Effector memory CD8-positive, alpha-beta T cell (primary cell): Measurements from ENCODE around the gene CCS.
A peak's percentile ranks its signal among the peaks of the same experiment; 100 is the strongest.
"Not testable (repeated sequence)": the region's sequence is repeated elsewhere in the genome, so short reads cannot be mapped to it uniquely, and the experiment has no call there.

Experiments used
- ATAC-seq: fragments of 150-1000 bp; cut with Tn5 transposase; replicated peaks from 2 replicates; pipeline ENCODE4 v1.10.0; 2021; ENCODE audit warnings: mild to moderate bottlenecking, moderate library complexity
- DNase-seq, 3 experiments: peaks; one replicate each; pipeline ENCODE4 v3.0.0; 2021
- H3K27ac Mint-ChIP-seq, 2 donors: one replicate each; pipeline ENCODE4 v1.8.0; 2022; ENCODE audit warnings: mild to moderate bottlenecking in 2 of 2, mixed read lengths in 2 of 2, moderate library complexity in 2 of 2
- H3K27me3 Mint-ChIP-seq, 2 donors: one replicate each; pipeline ENCODE4 v1.8.0; 2022; ENCODE audit warnings: mixed read lengths in 2 of 2
- H3K36me3 Mint-ChIP-seq: one replicate; pipeline ENCODE4 v1.8.0; 2022; ENCODE audit warnings: mild to moderate bottlenecking, moderate library complexity, mixed read lengths; ENCODE audit not compliant: insufficient read depth
- H3K4me1 Mint-ChIP-seq, 2 donors: one replicate each; pipeline ENCODE4 v1.8.0; 2022; ENCODE audit warnings: low read depth in 2 of 2, mixed read lengths in 2 of 2
- H3K4me3 Mint-ChIP-seq, 2 donors: one replicate each; pipeline ENCODE4 v1.8.0; 2022; ENCODE audit warnings: mild to moderate bottlenecking in 2 of 2, mixed read lengths in 2 of 2, moderate library complexity in 2 of 2
- H3K9me3 Mint-ChIP-seq, 2 donors: one replicate each; pipeline ENCODE4 v1.8.0; 2022; ENCODE audit warnings: mixed read lengths in 2 of 2

Gene CCS

GRCh38 chr11:66566221-66566620 lies 26.8 kb upstream of the CCS start:
- peaks cover 14 to 21% of the 10 kb centered on the region in 2 donors for H3K27me3 Mint-ChIP-seq

GRCh38 chr11:66567787-66568123 lies 25.2 kb upstream of the CCS start:
- no peaks in the 10 kb centered on the region for H3K9me3 Mint-ChIP-seq
- no peak overlapping the region for H3K27ac Mint-ChIP-seq
- H3K4me1 Mint-ChIP-seq, result peaks cover 0 to 13% of the 10 kb centered on the region in 2 donors
- DNase-seq (no peak), ATAC-seq (no peak)
- H3K4me3 Mint-ChIP-seq, result peak overlapping the region; percentile 75 to 81
- H3K36me3 Mint-ChIP-seq, result no peaks in the 10 kb centered on the region
- H3K27me3 Mint-ChIP-seq, result peaks cover 14 to 21% of the 10 kb centered on the region in 2 donors

More at GRCh38 chr11:66566221-66566620, 26.8 kb upstream of the CCS start:
- H3K27ac Mint-ChIP-seq, result no peak overlapping the region
- no peak for ATAC-seq
- H3K4me1 Mint-ChIP-seq, result peaks cover 0 to 13% of the 10 kb centered on the region in 2 donors
- no peak for DNase-seq
- no peaks in the 10 kb centered on the region for H3K36me3 Mint-ChIP-seq
- H3K4me3 Mint-ChIP-seq, result peak overlapping the region in 1 of 2 donors; percentile 40
- H3K9me3 Mint-ChIP-seq, result no peaks in the 10 kb centered on the region

DNA sequence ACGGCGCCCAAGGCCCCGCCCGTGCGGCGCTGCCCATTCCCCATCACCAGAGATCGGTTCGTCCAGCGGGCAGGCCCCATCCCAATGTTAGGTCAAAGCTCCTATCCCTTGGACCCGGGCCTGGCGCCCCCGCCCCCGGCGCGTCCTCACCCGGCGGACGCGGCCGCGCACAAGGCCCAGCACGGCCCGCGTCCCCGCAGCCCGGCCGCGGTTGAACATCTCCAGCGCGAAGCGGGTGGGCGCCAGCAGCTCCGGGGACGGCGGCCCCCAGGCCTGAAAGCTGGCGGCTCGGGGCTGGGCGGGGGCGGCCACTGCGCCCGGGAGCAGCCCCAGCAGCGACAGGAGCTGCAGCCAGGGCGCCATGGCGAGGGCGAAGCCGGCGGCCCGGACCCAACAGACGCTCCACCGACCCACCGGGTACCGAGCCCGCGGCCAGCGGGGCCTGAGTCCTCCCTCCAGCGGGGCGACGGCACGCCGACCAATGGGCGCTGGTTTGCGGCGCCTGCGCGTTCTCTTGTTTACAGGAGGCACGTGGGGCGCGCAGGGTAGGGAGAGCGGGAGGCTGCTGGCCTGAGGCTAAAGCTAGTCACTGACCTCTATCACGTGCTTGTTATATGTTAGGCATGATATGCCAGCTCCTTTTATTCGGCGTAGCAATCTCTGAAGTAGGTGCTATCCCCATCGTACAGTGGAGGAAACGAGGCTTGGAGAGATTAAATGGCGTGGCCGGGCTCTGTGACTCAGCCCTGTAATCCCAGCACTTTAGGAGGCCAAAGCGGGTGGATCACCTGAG lies 24.7 kb upstream of the CCS start, which contains the start of gene CTSF:
Gene CTSF, minus strand, starts transcription at position 483 of the 793 bp plus-strand sequence. Its CDS starts 120 bp downstream, at position 363.
- DNase-seq, result peak; percentile 38 to 55 (median 54)
- Mint-ChIP-seq H3K27me3 (peaks cover 14 to 21% of the 10 kb centered on the region in 2 donors), H3K36me3 (no peaks in the 10 kb centered on the region), H3K27ac (no peak within 1 kb of the TSS), H3K4me3 (peak within 1 kb of the TSS; percentile 75 to 81), H3K9me3 (no peaks in the 10 kb centered on the region), H3K4me1 (peaks cover 0 to 13% of the 10 kb centered on the region in 2 donors)
- ATAC-seq, result peak; percentile 95

DNA sequence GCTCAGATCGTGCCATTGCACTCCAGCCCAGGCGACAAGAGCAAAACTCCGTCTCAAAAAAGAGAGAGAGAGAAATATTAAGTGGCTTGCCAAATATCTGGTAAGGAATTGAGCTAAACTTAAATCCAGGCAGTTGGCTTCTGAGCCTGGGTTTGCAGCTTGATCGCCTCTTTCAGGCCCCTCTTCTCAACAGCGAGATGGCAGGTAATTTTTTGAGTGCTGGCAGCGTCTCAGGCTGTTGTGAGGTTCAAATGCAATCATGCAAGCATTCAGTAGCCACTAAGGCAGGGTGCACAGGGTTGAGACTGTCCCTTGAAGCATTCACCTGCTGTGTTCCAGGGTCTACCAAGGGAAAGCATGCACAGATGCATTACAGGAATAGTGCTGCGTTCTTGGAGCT lies 23.9 kb upstream of the CCS start:
- Mint-ChIP-seq H3K36me3 (no peaks in the 10 kb centered on the region), H3K9me3 (no peaks in the 10 kb centered on the region), H3K27ac (no peak overlapping the region), H3K27me3 (peaks cover 20 to 29% of the 10 kb centered on the region in 2 donors), H3K4me1 (peaks cover 0 to 13% of the 10 kb centered on the region in 2 donors), H3K4me3 (peak overlapping the region in 1 of 2 donors; percentile 81)
- ATAC-seq, result no peak
- DNase-seq, result no peak

DNA sequence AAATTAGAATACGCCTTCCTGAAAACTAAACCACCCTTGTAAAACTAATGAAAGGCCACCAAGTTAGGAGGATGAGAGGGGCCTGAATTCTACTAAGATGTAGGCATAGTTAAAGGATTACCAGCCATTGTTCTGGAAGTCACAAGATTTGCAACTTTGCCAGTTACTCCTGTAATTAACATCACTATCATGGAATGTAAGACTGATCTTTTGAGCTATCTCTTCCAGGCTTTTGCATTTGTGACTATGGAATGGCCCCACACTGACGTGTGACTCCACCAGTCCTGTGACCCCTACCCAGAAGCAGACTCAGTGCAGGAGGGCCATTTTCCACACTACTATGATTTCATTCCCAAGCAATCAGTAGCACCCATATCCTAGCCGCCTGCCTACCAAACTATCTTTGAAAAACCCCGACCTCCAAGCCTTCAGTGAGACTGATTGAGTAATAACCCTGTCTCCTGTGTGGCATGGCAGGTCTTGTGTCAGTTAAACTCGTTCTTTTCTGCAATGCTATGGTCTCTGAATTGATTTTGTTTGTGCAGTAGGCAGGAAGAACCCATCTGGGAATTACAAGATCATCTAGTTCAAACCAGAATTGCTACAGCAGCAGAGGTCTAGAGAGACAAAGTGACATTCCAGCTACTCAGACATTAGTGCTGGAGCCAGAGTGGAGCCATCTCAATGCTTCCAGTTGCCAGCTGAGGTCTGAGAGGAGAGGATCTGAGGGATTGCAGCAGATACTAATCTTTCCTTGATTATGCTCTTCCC lies 22.7 kb upstream of the CCS start:
- Mint-ChIP-seq H3K4me3 (no peak overlapping the region), H3K36me3 (no peaks in the 10 kb centered on the region), H3K9me3 (no peaks in the 10 kb centered on the region), H3K27me3 (peaks cover 32 to 41% of the 10 kb centered on the region in 2 donors), H3K27ac (no peak overlapping the region), H3K4me1 (peaks cover 0 to 13% of the 10 kb centered on the region in 2 donors)
- ATAC-seq (no peak), DNase-seq (no peak)

DNA sequence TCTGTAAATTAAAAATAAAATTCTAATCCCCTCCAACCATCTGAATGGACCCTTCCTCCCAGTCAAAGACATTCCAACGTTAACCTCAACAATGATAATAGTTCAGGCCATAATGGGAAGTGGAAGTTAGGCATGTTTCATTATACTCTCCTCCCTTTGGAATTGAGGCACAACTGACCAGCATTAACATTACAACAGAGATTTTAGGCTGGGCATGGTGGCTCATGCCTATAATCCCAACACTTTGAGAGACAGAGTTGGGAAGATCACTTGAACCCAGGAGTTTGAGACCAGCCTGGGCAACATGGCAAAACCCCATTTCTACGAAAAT lies 22.2 kb upstream of the CCS start:
- DNase-seq (no peak), ATAC-seq (no peak)
- Mint-ChIP-seq H3K4me3 (no peak overlapping the region), H3K27ac (no peak overlapping the region), H3K4me1 (peaks cover 0 to 13% of the 10 kb centered on the region in 2 donors), H3K27me3 (peaks cover 37 to 46% of the 10 kb centered on the region in 2 donors), H3K36me3 (no peaks in the 10 kb centered on the region), H3K9me3 (no peaks in the 10 kb centered on the region)

GRCh38 chr11:66579017-66579606 lies 13.9 kb upstream of the CCS start:
- no peaks in the 10 kb centered on the region for H3K36me3 Mint-ChIP-seq
- H3K4me1 Mint-ChIP-seq, result peaks cover 5 to 6% of the 10 kb centered on the region in 2 donors
- DNase-seq (peak; percentile 70 to 76 (median 72)), ATAC-seq (peak; percentile 83)
- peak overlapping the region in 1 of 2 donors; percentile 20 for H3K27ac Mint-ChIP-seq
- H3K4me3 Mint-ChIP-seq, result no peak overlapping the region
- peaks cover 26 to 28% of the 10 kb centered on the region in 2 donors for H3K27me3 Mint-ChIP-seq
- H3K9me3 Mint-ChIP-seq, result peaks cover 0 to 7% of the 10 kb centered on the region in 2 donors

GRCh38 chr11:66580803-66581202 lies 12.2 kb upstream of the CCS start:
- Mint-ChIP-seq H3K36me3 (no peaks in the 10 kb centered on the region), H3K27me3 (peaks cover 9 to 11% of the 10 kb centered on the region in 2 donors), H3K4me1 (peaks cover 5 to 6% of the 10 kb centered on the region in 2 donors), H3K27ac (no peak overlapping the region), H3K4me3 (no peak overlapping the region), H3K9me3 (peaks cover 0 to 7% of the 10 kb centered on the region in 2 donors)
- ATAC-seq (no peak), DNase-seq (no peak)

DNA sequence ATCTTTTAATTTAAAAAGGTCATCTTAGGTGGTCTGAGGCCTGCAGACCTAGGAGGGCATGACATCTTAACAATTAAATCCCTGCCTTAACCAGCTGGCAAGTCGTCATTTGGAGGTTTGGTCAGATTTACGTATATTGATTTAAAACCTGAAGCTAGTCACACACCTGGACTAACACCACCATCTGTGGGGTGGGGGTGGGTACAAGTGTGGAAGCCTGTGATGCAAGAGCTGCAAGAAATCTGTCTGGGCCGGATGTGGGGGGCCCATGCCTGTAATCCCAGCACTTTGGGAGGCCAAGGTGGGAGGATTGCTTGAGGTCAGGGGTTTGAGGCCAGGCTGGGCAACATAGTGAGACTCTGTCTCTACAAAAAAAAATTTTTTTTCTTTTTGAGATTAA lies 11.7 kb upstream of the CCS start:
- Mint-ChIP-seq H3K4me3 (no peak overlapping the region), H3K9me3 (peaks cover 0 to 7% of the 10 kb centered on the region in 2 donors), H3K36me3 (no peaks in the 10 kb centered on the region), H3K4me1 (peaks cover 5 to 6% of the 10 kb centered on the region in 2 donors), H3K27me3 (peaks cover 6% of the 10 kb centered on the region in 2 donors), H3K27ac (no peak overlapping the region)
- no peak for DNase-seq
- ATAC-seq, result no peak

- not testable (repeated sequence) for H3K27ac Mint-ChIP-seq, H3K4me1 Mint-ChIP-seq, H3K4me3 Mint-ChIP-seq, H3K9me3 Mint-ChIP-seq, H3K36me3 Mint-ChIP-seq, ATAC-seq, DNase-seq, H3K27me3 Mint-ChIP-seq
Measured at GRCh38 chr11:66582565-66583147, 10.3 kb upstream of the CCS start.

DNA sequence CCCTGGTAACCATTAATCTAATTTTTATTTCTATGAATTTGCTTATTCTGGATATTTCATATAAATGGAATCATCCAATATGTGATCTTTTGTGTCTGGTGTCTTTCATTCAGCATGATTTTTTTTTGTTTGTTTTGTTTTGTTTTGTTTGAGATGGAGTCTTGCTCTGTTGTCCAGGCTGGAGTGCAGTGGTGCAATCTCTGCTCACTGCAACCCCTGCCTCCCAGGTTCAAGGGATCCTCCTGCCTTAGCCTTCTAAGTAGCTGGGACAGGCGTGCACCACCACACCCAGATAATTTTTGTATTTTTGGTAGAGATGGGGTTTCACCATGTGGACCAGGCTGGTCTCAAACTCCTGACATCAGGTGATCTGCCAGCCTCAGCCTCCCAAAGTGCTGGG lies 7.5 kb upstream of the CCS start:
- ATAC-seq, result not testable (repeated sequence)

DNA sequence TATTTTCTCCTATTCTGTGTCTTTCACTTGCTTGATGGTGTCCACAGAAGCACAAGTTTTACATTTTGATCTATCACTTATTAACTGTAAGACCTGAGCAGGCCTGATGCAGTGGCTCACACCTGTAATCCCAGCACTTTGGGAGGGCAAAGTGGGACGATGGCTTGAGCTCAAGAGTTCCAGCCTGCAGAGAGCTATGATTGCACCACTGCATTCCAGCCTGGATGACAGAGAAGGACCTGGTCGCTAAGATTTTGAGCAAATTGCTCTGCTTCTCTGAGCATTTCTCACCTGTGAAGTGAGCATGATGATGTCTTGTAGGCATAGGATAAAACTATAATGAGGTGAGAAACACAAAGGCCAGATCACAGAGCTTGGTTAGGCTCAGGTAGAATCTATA lies 6.8 kb upstream of the CCS start:
- H3K36me3 Mint-ChIP-seq, result no peaks in the 10 kb centered on the region
- H3K27ac Mint-ChIP-seq, result no peak overlapping the region
- ATAC-seq (no peak), DNase-seq (no peak)
- H3K4me3 Mint-ChIP-seq, result no peak overlapping the region
- H3K9me3 Mint-ChIP-seq, result peaks cover 0 to 7% of the 10 kb centered on the region in 2 donors
- H3K4me1 Mint-ChIP-seq, result no peaks in the 10 kb centered on the region
- no peaks in the 10 kb centered on the region for H3K27me3 Mint-ChIP-seq

More for the DNA sequence above, 7.5 kb upstream of the CCS start:
- not testable (repeated sequence) for H3K4me1 Mint-ChIP-seq, H3K9me3 Mint-ChIP-seq, H3K4me3 Mint-ChIP-seq, H3K27ac Mint-ChIP-seq, H3K27me3 Mint-ChIP-seq, H3K36me3 Mint-ChIP-seq, DNase-seq

DNA sequence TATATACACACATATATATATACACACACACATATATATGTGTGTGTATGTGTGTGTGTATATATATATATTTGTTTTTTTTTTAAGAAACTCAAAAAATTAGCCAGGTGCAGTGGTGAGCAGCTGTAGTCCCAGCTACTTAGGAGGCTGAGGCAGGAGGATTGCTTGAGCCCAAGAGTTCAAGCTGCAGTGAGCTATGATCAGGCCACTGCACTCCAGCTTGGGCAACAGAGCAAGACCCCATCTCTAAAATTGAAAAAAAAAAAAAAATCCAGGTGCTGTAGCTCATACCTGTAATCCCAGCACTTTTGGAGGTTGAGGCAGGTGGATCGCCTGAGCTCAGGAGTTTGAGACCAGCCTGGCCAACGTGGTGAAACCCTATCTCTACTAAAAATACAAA lies 3.7 kb upstream of the CCS start:
- not testable (repeated sequence) for ATAC-seq, H3K27ac Mint-ChIP-seq

More for the DNA sequence above, 3.7 kb upstream of the CCS start:
- not testable (repeated sequence) for H3K4me3 Mint-ChIP-seq, H3K27me3 Mint-ChIP-seq, H3K9me3 Mint-ChIP-seq, DNase-seq
- peaks cover 16% of the 10 kb centered on the region for H3K36me3 Mint-ChIP-seq
- peaks cover 5 to 20% of the 10 kb centered on the region in 2 donors for H3K4me1 Mint-ChIP-seq
